ENCODE measurements around the gene TBC1D7.

- TF ChIP-seq POLR2AphosphoS5 (IDR thresholded peaks at IDR 0.05; ENCODE audit: low read depth, low read length) (no peak), TAF1 (IDR thresholded peaks at IDR 0.05; ENCODE audit: borderline replicate concordance, low read depth, low read length) (no peak), POLR2A (IDR thresholded peaks at IDR 0.05; ENCODE audit: low read depth, low read length) (no peak)
Measured at GRCh38 chr6:13377054-13377758, 48.9 kb upstream of the TBC1D7 start.

All from GM12892 (cell line).